GM23248 (cell line): ENCODE measurements around the gene PPP2R5C. TPM values are rescaled to one million over a fixed set of nuclear protein-coding genes. Genes with fewer than 3 reads are reported as not detected.

Source experiments
- DNase-seq: peaks from one replicate; pipeline ENCODE4 v3.0.0-alpha.2; 2015
- H2AFZ ChIP-seq: fragments of 200-600 bp; sonication (generic); 2 replicates; pipeline ENCODE4 v1.6.1; 2016; ENCODE audit warnings: antibody characterized with exemption
- H3F3A ChIP-seq: fragments of 200-600 bp; sonication (generic); 2 replicates; pipeline ENCODE4 v1.6.1; 2016; ENCODE audit warnings: mild to moderate bottlenecking, antibody characterized with exemption, mixed run types; ENCODE audit not compliant: insufficient read depth
- H3K27ac ChIP-seq: fragments of 200-600 bp; sonication (generic); 2 replicates; pipeline ENCODE4 v1.5.1; 2016; ENCODE audit warnings: mild to moderate bottlenecking
- H3K27me3 ChIP-seq: fragments of 200-600 bp; sonication (generic); replicated peaks from 2 replicates; pipeline ENCODE4 v1.6.1; 2016; ENCODE audit warnings: mild to moderate bottlenecking; ENCODE audit not compliant: insufficient read depth
- H3K36me3 ChIP-seq: fragments of 200-600 bp; sonication (generic); 2 replicates; pipeline ENCODE4 v1.6.1; 2016; ENCODE audit warnings: low read depth, mild to moderate bottlenecking
- H3K4me1 ChIP-seq: fragments of 200-600 bp; sonication (generic); 2 replicates; pipeline ENCODE4 v1.6.1; 2016; ENCODE audit warnings: mild to moderate bottlenecking; ENCODE audit not compliant: insufficient read depth
- H3K4me2 ChIP-seq: fragments of 200-600 bp; sonication (generic); one replicate; pipeline ENCODE4 v1.6.1; 2016; ENCODE audit warnings: mild to moderate bottlenecking; ENCODE audit not compliant: unreplicated experiment
- H3K4me3 ChIP-seq: fragments of 200-600 bp; sonication (generic); 2 replicates; pipeline ENCODE4 v1.5.1; 2016; ENCODE audit warnings: mild to moderate bottlenecking
- H3K79me2 ChIP-seq: fragments of 200-600 bp; sonication (generic); 2 replicates; pipeline ENCODE4 v1.6.1; 2016; ENCODE audit warnings: mild to moderate bottlenecking; ENCODE audit not compliant: insufficient read depth
- H3K9ac ChIP-seq: fragments of 200-600 bp; sonication (generic); 2 replicates; pipeline ENCODE4 v1.6.1; 2016; ENCODE audit warnings: mild to moderate bottlenecking
- H3K9me2 ChIP-seq: fragments of 200-600 bp; sonication (generic); 2 replicates; pipeline ENCODE4 v1.6.1; 2016; ENCODE audit warnings: mixed run types, mild to moderate bottlenecking, moderate library complexity; ENCODE audit not compliant: insufficient read depth
- H3K9me3 ChIP-seq: fragments of 200-600 bp; sonication (generic); one replicate; pipeline ENCODE4 v1.6.1; 2017; ENCODE audit warnings: low read depth
- H4K20me1 ChIP-seq: fragments of 200-600 bp; sonication (generic); 2 replicates; pipeline ENCODE4 v1.6.0; 2016; ENCODE audit not compliant: insufficient read depth
- EZH2 ChIP-seq: fragments of 200-600 bp; sonication (generic); IDR thresholded peaks from 2 replicates; pipeline ENCODE4 v1.6.1; 2018; ENCODE audit warnings: antibody characterized with exemption, mild to moderate bottlenecking; ENCODE audit not compliant: insufficient read depth, poor library complexity, severe bottlenecking
- EZH2phosphoT487 ChIP-seq: fragments of 200-600 bp; sonication (generic); IDR thresholded peaks from 2 replicates; pipeline ENCODE4 v1.6.1; 2018; ENCODE audit warnings: antibody characterized with exemption, moderate library complexity, mild to moderate bottlenecking, low read depth; ENCODE audit not compliant: insufficient read depth
- WGBS, 2 experiments: methylation state at CpG; one replicate each; pipeline ENCODE4 v1.1.6; 2015 to 2017; ENCODE audit warnings: low lambda C conversion rate in 2 of 2, low coverage in 1 of 2; ENCODE audit errors: missing lambda C conversion rate in 2 of 2; 5-methylcytosine and 5-hydroxymethylcytosine counted together
- in situ Hi-C: fragments of 300-500 bp; cut with MboI; formaldehyde crosslinking; loops from 2 replicates; pipeline ENCODE4 v1.15.0; 2020
- polyA plus RNA-seq: library from polyadenylated mRNA; unstranded; fragments of >200 nt; fragmentation: Nextera tagmentation; extraction: Ambion mirVana; gene quantifications from 2 replicates; pipeline ENCODE4 v1.2.1, GENCODE V29; 2016
- total RNA-seq: library from RNA; depleted of rRNA; stranded (reverse); fragments of >200 nt; shearing (Covaris generic); gene quantifications from 2 replicates; pipeline ENCODE4 v1.2.3, GENCODE V29; 2014

Gene PPP2R5C
- total and polyA plus RNA-seq, 2 experiments from 2014 or later: 76.3 to 77.9 TPM

DNA sequence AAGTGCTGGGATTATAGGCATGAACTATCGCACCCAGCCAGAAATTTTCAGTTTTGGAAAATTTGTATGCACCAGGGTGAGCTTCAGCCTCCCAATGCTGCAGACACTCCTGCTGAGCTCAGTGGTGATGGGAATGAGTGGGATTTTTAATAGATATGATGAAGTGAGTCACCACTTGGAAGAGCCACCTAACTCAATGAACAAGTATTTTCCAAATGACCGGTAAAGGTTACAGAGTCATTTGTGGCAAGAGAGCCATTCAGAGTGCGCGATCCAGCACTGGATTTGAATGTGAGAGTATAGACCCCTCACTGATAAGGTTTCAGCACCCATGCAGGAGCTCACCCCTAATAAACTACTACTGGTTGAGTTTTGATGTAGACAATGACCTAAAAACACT lies 100.7 kb downstream of the PPP2R5C start:
- H4K20me1 ChIP-seq: no peaks in the 10 kb centered on the region; the same call in 1 of the 2 replicates
- H3K9me3 ChIP-seq: no peaks in the 10 kb centered on the region
- peaks cover 86% of the 10 kb centered on the region for H3K79me2 ChIP-seq
- H3F3A ChIP-seq: peaks cover 15% of the 10 kb centered on the region; the same call in 1 of the 2 replicates
- TF ChIP-seq EZH2 (no peak), EZH2phosphoT487 (no peak)
- H3K27me3 ChIP-seq: no peaks in the 10 kb centered on the region
- H2AFZ ChIP-seq: no peak overlapping the region
- in situ Hi-C loops: no loop called here
- no peak overlapping the region for H3K9ac ChIP-seq
- H3K36me3 ChIP-seq: peaks cover 12% of the 10 kb centered on the region; the same call in 1 of the 2 replicates
- peak overlapping the region; percentile 31; the same call in 1 of the 2 replicates for H3K27ac ChIP-seq
- 63 to 71% methylated on average over 4 of the region's 4 CpGs for WGBS, 2 experiments
- peak overlapping the region; percentile 3 for H3K4me2 ChIP-seq
- H3K4me1 ChIP-seq: peaks cover 11% of the 10 kb centered on the region; the same call in 1 of the 2 replicates
- no peak overlapping the region for H3K4me3 ChIP-seq
- peak; percentile 80 for DNase-seq
- H3K9me2 ChIP-seq: no peaks in the 10 kb centered on the region

DNA sequence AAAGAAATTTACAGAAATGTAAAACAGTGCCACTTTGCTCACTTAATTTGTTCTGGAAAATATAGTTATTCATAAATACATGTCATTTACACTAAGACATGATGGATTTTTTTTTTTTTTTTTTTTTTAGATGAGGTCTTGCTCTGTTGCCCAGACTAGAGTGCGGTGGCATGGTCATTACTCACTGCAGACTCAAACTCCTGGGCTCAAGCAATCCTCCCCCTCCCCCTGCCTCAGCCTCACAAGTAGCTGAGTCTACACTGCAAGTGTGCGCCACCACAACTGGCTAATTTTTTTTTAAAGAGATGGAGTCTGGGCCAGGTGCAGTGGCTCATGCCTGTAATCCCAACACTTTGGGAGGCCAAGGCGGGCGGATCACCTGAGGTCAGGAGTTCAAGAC lies 101.2 kb downstream of the PPP2R5C start:
- Histone ChIP-seq H3K9me2 (no peaks in the 10 kb centered on the region), H3K4me3 (no peak overlapping the region), H3K9me3 (no peaks in the 10 kb centered on the region), H3K79me2 (peaks cover 86% of the 10 kb centered on the region), H4K20me1 (no peaks in the 10 kb centered on the region; the same call in 1 of the 2 replicates), H2AFZ (no peak overlapping the region), H3F3A (peaks cover 15% of the 10 kb centered on the region; the same call in 1 of the 2 replicates), H3K36me3 (peaks cover 7% of the 10 kb centered on the region; the same call in 1 of the 2 replicates), H3K4me1 (peaks cover 11% of the 10 kb centered on the region; the same call in 1 of the 2 replicates), H3K9ac (no peak overlapping the region), H3K27ac (peak overlapping the region; percentile 31; the same call in 1 of the 2 replicates), H3K27me3 (no peaks in the 10 kb centered on the region), H3K4me2 (peak overlapping the region; percentile 3)
- in situ Hi-C loops: no loop called here
- TF ChIP-seq EZH2phosphoT487 (no peak), EZH2 (no peak)
- DNase-seq: peak; percentile 23
- 83 to 96% methylated on average over 4 of the region's 4 CpGs for WGBS, 2 experiments

DNA sequence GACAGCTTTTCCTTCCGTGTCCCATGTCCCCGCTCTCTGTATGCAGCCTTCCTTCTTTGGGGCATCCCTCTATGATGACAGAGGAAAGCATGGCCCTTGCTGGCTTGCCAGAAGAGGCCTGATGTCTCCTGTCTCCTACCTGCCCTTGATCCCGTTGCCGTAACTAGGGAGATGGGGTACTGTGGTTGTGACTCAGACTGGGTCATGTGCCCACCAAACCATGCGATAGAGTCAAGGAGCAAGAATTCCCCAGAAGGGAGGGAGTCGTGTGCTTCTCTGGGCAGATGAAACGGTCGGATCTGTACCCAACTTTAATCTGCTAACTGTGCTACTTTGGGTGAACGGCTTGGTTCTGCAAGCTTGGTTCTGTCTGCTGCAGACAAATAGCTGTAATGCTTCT lies 103.8 kb downstream of the PPP2R5C start:
- Histone ChIP-seq H3K27me3 (no peaks in the 10 kb centered on the region), H3K4me1 (peaks cover 11% of the 10 kb centered on the region; the same call in 1 of the 2 replicates), H3K27ac (no peak overlapping the region), H3K9me3 (no peaks in the 10 kb centered on the region), H3K4me2 (no peak overlapping the region), H3K4me3 (no peak overlapping the region), H3F3A (peaks cover 15% of the 10 kb centered on the region; the same call in 1 of the 2 replicates), H3K9ac (no peak overlapping the region), H4K20me1 (no peaks in the 10 kb centered on the region; the same call in 1 of the 2 replicates), H2AFZ (no peak overlapping the region), H3K79me2 (peaks cover 91% of the 10 kb centered on the region), H3K9me2 (no peaks in the 10 kb centered on the region), H3K36me3 (no peaks in the 10 kb centered on the region)
- DNase-seq: no peak
- in situ Hi-C loops: no loop called here
- TF ChIP-seq EZH2 (no peak), EZH2phosphoT487 (no peak)
- WGBS, 2 experiments: 90 to 94% methylated on average over 9 of the region's 9 CpGs

DNA sequence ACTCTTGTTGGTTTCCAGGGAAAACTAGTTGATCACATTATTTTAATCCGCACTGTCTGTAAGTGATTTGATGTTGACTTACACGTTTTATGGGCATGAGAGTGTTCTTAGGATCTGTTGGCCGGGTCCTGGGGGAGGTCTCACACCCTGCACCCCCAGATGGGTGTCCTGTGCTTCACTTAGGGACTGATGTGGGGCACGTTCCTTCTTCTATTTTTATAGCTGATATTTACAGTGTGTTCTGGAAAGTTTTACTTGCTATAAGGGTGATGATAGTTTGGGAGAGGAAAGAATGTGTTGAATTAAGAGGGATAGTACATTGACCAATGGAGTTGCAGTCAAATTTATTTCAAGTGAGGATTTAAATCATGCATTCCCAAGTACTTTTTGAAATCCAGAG lies 106.3 kb downstream of the PPP2R5C start:
- Histone ChIP-seq H3K9ac (no peak overlapping the region), H3K27me3 (no peaks in the 10 kb centered on the region), H3K79me2 (peaks cover 99% of the 10 kb centered on the region), H2AFZ (no peak overlapping the region), H3K4me1 (no peaks in the 10 kb centered on the region), H3K27ac (no peak overlapping the region), H3K4me2 (no peak overlapping the region), H3F3A (no peaks in the 10 kb centered on the region), H3K9me3 (no peaks in the 10 kb centered on the region), H3K4me3 (no peak overlapping the region), H4K20me1 (no peaks in the 10 kb centered on the region; the same call in 1 of the 2 replicates), H3K9me2 (no peaks in the 10 kb centered on the region), H3K36me3 (no peaks in the 10 kb centered on the region)
- DNase-seq: no peak
- in situ Hi-C loops: no loop called here
- 82 to 88% methylated on average over 4 of the region's 4 CpGs for WGBS, 2 experiments
- no peak for TF ChIP-seq EZH2phosphoT487
- no peak for TF ChIP-seq EZH2

DNA sequence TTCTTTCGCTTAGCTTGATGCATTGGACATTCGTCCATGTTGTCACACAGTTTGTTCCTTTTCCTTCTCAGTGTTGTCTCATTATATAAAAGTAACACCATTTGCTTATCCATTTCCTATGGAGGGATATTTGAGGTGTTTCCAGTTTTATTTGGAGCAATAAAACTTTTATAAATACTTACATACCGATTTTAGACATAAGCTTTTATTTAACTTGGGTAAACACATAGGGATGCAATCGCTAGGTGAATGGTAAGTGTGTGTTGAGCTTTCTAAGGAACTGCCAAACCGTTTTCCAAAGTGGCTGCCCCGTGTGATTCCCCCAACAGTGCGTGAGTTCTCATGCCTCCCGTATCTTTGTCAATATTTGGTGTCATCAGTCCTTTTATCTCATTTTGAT lies 107.7 kb downstream of the PPP2R5C start:
- Histone ChIP-seq H3K9me2 (no peaks in the 10 kb centered on the region), H3K27me3 (no peaks in the 10 kb centered on the region), H3F3A (no peaks in the 10 kb centered on the region), H3K9ac (no peak overlapping the region), H3K9me3 (no peaks in the 10 kb centered on the region), H3K4me2 (no peak overlapping the region), H3K36me3 (no peaks in the 10 kb centered on the region), H3K79me2 (peaks cover 100% of the 10 kb centered on the region), H3K4me1 (no peaks in the 10 kb centered on the region), H4K20me1 (peaks cover 2% of the 10 kb centered on the region; the same call in 1 of the 2 replicates), H3K4me3 (no peak overlapping the region), H2AFZ (no peak overlapping the region), H3K27ac (no peak overlapping the region)
- in situ Hi-C loops: no loop called here
- no peak for TF ChIP-seq EZH2phosphoT487
- no peak for TF ChIP-seq EZH2
- WGBS, 2 experiments: 92 to 94% methylated on average over 8 of the region's 8 CpGs
- DNase-seq: no peak
